Panc1 (cell line): Measurements from ENCODE around the gene GMPR2.

Experiments used
- POLR2AphosphoS5 ChIP-seq: IDR thresholded peaks from 2 replicates; pipeline ENCODE4 v1.6.1; 2012; ENCODE audit warnings: mild to moderate bottlenecking, low read depth, low read length, moderate library complexity
- TCF7L2 ChIP-seq: IDR thresholded peaks from 2 replicates; pipeline ENCODE4 v1.6.1; 2011; ENCODE audit warnings: mild to moderate bottlenecking, low read depth, low read length, inconsistent platforms
- TF ChIP-seq, protein P1 (sequence below): fragments of 450-650 bp; IDR thresholded peaks from 2 replicates; pipeline ENCODE4 v1.5.1; 2017; ENCODE audit warnings: mild to moderate bottlenecking

GRCh38 chr14:24269910-24270536 is 37.3 kb downstream of the GMPR2 start:
- TF ChIP-seq POLR2AphosphoS5 (no peak), TCF7L2 (no peak)
- TF ChIP-seq, protein P1, sequence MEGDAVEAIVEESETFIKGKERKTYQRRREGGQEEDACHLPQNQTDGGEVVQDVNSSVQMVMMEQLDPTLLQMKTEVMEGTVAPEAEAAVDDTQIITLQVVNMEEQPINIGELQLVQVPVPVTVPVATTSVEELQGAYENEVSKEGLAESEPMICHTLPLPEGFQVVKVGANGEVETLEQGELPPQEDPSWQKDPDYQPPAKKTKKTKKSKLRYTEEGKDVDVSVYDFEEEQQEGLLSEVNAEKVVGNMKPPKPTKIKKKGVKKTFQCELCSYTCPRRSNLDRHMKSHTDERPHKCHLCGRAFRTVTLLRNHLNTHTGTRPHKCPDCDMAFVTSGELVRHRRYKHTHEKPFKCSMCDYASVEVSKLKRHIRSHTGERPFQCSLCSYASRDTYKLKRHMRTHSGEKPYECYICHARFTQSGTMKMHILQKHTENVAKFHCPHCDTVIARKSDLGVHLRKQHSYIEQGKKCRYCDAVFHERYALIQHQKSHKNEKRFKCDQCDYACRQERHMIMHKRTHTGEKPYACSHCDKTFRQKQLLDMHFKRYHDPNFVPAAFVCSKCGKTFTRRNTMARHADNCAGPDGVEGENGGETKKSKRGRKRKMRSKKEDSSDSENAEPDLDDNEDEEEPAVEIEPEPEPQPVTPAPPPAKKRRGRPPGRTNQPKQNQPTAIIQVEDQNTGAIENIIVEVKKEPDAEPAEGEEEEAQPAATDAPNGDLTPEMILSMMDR, result no peak
